Fibroblast of skin of abdomen (primary cell): ENCODE results near the gene DBN1.
"Not testable (repeated sequence)": the region's sequence is repeated elsewhere in the genome, so short reads cannot be mapped to it uniquely, and the experiment has no call there.

Experiments used
- DNase-seq: peaks from one replicate; pipeline ENCODE4 v3.0.0-alpha.2; 2013

Gene DBN1

DNA sequence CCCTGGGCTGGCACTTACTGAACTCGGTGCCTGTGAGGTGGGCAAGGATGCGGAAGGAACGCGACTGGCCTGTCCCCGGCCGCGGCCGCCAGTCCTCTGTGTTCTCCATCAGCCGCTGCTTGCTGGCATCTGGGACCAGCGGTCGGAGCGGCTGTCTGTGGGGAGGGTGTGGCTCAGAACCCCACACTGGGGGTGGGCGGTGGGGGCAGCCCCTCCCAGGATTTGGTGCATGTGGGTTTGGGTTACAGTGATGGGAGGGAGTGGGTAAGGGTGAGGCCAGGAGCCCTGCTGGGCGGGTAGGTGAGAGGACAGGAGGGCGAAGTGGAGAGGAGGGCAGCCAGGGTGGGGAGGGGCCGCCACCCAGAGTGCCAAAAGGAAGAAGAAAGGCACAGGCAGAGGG, 17.6 kb upstream of the DBN1 start:
- DNase-seq = no peak

DNA sequence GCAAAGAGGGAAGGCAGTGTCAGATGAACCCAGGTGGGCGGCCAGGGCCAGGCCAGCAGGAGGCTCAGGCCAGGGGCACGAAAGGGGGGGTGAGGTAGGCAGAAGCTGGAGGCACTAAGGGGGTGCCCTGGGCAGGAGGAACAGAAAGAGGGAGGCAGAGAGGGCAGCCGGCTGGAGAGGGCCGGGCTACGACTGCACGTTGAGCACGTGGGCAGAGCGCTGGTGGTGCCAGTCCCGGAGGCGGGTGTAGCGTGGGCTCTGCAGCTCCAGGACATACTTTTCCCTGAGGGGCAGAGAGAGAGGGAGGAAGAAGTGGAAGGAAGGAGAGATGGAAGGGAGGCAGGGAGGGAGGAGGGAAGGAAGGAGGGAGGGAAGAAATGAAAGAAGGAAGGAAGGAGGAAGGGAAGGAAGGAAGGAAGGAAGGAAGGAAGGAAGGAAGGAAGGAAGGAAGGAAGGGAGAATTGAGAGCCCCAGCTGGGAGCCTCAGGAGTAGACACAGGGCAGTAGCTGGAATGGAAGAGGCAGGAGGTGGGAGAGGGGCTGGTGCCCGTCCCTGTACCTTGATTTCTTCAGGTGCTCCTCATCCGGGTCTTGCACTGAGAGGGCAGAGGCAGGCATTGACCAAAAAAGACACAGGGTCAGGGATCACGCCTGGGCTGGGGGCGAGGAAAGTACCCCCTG, 17.0 kb upstream of the DBN1 start:
- no peak for DNase-seq

DNA sequence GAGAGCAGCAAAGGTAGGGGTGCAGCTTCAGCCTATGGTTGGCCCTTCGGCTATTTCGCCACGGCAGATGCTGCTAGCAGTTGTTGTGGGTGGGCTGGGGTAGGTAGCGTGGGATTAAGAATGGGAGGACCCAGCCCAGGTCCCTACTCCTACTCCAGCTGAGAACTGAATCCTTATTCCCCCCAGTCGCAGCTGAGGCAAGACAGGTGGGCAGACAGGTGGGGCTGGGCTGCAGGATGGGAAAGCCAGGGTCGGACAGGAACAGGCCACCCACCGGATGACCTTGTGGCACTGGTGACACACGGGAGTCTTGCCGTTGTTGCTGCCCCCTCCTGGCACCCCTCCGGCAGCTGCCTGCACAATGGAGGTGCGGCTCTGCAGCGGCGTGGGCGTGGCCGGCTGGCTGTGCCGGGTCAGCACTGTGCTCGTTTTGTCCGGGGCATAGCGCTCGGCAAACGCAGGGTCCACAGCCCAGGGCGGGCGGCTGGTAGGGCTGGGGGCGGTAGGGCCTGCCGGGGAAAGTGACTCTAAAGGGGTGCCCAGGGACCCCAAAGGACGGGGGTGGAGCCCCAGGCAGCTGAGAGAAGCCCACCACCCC, 15.8 kb upstream of the DBN1 start:
- DNase-seq = no peak

DNA sequence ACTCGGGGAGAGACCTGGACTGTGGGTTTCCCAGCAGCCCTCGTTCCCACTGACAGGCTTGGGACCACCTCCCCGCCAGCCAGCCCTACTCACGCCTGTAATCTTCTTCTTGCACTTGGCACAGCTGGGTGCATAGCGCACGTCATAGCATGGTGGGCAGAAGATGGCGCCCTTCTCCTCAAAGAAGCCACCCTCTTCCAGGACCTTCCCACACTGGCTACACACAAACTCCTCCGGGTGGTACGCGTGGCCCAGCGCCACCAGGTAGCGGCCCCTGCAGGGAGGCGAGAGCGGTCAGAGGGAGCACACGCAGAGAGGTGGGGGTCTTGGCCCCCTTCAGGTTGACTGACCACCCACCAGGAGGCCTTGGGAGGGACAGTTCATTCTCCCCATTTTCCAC, 14.5 kb upstream of the DBN1 start:
- DNase-seq = no peak

DNA sequence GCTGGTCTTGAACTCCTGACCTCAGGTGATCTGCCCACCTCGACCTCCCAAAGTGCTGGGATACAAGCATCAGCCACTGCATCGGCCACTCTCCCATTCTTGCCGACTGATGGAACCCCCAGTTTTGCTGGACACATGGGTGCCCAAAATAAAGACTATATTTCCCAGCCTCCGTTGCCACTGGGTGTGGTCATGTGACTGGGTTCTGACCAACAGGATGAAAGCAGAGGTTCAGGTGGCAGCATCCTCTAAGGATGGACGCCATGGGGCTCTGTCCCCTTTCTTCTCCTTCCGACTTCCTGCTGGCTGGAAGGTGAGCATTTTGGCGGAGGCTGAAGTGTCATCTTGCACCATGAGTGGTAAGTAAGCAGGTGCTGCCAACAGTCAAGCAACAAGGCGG, 13.7 kb upstream of the DBN1 start:
- DNase-seq = no peak

DNA sequence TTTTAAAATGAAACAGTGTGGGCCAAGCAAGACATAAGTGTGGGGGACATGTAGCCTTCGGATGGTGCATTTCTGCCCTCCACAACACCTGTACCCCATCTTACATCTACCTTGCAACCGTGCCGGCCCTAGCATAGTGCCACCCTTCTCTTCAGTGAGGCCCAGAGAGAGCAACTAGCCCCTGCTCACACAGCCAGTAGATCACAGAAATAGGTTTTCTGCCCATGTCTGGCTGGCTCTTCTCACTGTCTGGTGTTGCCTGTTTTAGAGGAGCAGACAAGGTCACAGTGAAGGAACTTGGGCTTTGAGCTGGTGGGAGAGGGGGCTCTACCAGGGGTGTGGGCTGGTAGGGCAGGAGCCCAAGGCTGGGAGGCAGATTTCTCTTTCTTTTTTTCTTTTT, 12.8 kb upstream of the DBN1 start:
- DNase-seq = no peak

DNA sequence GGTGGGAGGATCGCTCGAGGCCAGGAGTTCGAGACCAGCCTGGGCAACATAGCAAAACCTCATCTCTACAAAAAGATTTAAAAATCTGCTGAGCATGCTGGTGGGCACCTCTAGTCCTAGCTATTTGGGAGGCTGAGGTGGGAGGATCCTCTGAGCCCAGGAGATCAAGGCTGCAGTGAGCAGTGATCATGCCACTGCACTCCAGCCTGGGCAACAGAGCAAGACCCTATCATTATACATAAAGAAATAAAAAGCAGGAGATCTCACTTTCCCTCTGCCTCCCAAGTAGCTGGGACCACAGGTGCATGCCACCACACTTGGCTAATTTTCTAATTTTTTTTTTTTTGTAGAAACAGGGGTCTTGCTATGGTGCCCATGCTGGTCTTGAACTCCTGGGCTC, 12.3 kb upstream of the DBN1 start:
- not testable (repeated sequence) for DNase-seq

DNA sequence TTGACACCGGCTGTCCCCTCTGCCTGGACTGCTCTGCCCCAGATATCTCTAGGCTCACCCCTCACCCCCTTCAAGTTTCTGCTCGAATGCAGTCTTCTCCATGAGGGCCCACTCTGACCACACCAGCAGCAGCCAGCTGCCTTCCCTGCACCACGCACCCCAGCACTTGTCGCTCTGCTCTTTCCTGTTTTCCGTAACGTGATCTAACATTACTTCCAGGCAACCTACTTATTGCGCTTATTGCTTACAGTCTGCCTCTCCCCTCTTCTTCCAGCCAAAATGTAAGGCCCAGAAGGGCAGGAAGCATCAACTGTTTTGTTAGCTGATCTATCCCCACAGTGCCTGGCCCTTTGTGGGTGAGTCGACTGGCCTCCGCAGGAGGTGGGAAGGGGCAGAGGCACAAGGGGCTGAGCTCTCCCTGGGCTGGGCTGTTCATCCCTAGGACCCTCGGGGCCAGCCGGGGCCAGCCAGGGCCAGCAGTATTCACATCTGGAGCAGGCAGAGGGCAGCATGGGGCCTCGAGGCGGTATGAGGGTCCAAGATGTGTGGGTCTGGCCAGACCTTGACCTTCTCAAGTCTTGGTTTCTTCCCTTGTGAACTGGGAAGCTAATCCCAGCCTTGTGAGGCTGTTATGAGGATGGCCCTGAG, 11.6 kb upstream of the DBN1 start:
- DNase-seq = no peak

DNA sequence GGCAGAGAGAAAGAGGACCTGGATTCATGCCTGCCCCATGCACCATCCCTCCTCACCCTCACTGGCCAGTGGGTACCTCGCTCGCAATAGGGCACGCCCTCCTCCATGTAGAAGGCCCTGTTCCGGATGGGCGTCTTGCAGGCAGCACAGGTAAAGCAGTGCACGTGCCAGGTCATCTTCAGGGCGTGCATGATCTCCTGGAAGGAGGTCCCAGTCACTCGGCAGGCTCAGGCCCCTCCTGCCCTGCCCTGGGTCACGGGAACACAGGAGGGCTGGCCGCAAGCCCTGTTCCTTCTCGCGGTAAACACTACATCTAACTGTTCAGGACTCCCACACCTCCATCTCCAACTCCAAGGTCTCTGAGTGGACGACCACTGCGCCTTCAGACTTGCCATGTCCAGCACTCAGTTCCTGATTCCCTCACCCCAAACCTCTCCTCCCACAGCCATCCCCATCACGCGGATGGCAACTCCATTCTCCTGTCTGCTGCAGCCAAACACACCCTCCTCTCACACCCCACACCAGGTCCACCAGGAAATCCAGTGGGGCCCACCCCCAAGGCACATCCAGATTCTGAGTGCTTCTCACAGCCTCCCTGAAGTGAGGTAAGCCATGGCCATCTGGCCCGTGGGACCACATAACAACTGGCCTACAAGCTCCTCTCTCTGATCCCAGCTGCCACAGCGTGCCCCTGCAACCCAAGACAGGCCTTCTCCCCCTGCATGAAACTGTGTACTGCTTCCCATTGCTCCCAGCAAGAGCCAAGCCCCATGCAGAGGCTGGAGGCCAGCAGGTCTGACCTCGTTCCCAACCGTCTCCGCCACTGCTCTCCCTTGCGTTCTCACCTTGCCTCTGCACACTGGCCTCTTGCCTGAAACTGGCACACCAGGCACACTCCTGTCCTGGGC, 10.8 kb upstream of the DBN1 start:
- no peak for DNase-seq

DNA sequence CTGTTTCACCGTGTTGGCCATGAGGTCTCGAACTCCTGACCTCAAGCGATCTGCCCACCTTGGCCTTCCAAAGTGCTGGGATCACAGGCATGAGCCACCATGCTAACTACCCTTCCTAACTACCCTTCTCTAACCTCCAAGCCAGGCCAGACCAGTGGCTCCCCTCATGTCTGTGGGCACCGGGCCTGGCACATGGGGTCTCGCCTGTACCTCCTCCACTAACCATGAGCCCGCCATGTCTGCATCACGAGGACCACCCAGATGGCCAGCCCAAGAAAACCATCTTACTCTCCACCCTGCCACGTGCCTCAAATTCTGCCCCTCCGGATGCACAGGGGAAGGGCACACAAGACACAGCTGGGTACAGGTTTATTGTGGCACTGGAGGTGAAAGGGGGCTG, 9.6 kb upstream of the DBN1 start:
- DNase-seq = no peak

DNA sequence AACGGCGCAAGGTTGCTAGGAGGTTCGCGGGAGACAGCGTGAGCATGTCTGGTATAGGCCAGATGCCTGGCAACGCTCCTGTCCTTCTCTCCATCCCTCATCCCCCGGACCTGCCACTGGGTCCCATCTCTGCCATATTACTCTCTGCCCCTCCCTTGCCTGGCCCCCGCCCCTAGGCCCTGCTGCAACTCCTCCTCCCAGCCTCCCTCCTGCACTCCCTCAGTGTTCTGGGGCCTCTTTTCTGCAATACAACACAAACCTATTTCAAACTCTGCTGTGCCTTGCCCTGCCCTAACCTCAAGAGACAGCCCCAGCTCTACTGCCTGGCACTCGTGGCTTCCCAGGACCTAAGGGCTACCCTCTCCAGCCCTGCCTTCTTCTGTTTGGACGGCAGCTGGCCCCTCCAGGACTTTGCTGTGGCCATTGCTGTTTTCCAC, 8.9 kb upstream of the DBN1 start:
- DNase-seq = no peak

DNA sequence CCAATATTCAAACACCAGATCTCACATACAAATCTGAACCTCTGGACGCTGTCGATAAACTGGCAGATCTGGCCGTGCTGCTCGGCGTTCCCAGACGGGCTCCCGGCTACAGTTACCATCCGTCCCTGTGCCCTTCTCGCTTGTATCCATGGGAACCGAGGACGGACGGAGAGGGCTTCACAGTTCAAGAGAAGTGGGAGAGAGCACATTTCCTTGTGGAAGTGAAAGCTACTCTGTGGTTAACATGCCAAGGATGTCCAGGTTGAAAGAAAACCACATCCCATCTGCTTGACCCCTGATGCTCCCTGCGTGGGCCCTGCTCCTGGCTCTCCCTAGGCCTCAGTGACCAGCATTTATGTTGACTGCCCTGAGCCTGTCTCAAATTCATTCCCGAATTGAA, 6.3 kb upstream of the DBN1 start:
- peak; percentile 57 for DNase-seq

DNA sequence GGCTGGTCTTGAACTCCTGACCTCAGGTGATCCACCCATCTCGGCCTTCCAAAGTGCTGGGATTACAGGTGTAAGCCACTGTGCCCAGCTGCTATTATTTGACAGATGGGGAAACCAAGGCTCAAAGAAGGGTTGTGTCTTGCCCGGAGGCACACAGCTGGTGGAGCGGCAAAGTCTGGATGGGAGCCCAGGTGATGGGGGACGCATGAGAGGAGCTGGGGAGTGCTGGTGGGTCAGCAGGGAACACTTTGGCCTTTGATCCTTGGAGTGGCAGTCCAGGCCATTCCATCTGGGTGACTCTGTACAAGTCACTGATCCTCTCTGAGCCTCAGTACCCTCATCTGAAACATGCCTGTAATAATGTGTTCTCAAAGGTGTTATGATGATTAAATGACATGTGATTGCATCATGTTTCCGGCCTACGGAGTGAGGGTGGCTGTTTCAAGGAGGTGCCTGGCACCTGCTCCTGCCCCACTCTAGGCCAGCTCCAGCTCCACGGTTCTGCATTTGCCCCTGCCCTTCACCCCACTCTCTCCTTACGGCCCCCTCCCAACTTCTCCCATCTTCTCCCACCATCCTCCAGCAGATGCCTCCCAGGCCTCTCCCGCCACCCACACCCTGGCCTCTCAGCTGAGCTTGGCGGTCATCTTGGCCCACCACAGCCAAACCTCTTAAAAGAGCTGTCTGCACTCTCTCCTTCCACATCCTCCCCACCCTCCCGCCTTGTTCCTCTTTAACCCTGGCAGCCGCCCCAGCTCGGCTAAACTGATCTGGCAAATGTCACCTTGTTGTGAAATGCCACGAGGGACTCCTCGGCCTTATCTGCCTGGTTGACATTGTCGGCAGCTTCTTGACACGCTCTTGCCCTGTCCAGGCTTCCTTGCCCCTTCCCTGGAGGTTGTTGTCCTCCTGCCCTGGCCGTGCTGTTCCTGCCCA, 5.5 kb upstream of the DBN1 start:
- DNase-seq = peak; percentile 67

DNA sequence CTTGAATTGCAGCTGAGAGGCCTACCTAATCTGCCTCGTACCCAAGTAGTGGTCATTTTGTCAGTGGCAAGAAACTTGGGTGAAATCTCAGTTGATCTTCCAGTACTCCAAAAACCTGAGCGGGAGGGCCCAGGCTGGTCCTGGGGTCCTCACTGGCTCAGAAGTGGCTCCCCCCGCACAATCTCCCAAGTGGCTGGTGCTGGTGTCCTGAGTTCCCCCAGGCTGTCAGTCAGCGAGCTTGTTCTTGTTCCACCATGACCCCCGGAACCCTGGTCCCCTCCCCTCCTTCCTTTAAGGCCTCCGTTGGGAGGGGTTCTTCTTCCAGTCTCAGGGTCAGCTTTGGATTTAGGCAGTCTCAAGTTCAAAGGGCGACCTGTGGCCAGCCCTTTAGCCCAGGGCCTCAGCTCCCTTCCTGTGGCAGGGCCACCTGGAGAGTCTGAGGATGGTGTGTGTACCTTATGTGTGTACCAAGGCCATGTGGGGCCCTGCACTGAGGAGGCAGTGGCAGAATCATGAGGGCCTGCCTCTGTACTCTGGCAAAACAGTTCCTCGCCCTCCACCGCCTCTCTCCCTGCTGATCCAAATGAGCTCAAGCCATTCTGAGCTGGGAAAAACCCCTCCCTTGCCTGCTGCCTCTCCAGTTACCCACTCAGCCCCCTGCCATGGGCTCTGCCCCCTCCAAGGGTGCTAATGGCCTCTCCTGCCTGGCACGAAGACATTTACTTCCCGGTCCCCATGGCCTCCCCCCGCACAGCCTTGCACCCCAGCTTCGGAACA, 4.5 kb upstream of the DBN1 start:
- DNase-seq = peak; percentile 49

DNA sequence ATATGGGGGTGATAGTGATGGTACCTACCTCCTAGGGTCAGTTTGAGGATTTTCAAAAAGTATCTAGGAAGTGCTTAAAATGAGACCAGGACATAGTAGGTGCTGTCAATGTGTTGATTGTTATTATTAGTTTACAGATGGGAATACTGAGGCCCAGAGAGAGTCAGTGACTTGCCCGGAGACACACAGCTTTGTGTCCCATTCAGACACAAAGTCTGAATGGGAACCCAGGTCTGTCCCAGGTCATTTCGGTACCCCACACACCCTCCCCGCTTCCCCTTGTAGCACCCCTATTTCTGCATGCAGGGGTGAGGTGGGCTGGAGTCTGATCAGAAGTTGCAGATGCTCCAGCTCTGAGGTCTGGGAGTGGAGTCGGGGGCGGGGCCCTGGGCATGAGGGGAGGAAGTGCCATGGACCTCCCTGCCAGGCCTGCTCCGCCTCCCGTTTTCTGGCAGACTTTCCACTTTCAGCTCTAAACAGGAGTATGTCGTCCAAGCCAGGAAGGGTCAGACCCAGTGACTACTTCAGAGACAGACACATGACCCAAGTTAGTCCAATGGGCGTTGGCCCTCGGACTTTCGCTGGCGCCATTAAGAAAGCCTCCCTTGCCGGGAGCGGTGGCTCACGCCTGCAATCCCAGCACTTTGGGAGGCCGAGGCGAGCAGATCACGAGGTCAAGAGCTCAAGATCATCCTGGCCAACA, 3.2 kb upstream of the DBN1 start:
- DNase-seq = peak; percentile 76

DNA sequence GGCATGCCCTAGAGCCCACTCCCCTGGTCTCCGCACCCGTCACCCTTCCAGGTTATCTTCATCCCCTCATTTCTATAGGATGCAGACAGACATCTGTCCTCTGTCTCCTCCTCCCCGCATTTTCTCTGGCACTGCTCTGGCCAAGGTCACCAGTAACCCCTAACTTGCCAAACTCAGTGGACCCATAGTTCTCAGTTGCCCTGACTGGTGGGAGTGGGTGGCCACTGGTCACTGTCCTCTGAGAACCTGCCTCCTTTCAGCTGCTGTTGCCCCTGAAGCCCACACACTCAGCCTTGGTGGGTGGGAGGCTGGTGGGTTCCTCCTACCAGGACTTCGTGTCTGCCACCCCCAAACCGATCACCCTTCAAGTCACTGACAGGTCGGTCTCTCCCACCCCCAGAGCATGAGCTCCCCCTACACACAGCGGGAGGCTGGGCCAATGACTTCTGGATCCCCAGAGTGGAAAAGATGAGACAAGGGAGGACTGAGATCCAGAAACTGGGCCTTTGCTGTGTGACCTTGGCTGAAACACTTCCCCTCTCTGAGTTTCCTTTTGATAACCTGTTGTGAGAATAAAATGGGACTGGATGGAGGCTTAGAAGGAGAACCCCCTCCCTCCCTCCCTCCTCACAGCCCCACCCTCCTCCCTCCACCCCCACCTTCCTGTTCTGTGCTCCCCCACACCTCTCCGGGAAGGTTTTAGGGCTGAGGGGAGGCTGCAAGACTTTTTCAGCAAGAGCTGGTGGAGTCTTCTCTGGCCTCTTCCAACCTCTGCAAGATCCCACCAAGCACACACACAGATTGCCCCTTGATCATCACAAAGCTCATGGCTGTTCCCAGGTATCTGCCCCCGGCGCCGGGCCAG, 2.4 kb upstream of the DBN1 start:
- no peak for DNase-seq

DNA sequence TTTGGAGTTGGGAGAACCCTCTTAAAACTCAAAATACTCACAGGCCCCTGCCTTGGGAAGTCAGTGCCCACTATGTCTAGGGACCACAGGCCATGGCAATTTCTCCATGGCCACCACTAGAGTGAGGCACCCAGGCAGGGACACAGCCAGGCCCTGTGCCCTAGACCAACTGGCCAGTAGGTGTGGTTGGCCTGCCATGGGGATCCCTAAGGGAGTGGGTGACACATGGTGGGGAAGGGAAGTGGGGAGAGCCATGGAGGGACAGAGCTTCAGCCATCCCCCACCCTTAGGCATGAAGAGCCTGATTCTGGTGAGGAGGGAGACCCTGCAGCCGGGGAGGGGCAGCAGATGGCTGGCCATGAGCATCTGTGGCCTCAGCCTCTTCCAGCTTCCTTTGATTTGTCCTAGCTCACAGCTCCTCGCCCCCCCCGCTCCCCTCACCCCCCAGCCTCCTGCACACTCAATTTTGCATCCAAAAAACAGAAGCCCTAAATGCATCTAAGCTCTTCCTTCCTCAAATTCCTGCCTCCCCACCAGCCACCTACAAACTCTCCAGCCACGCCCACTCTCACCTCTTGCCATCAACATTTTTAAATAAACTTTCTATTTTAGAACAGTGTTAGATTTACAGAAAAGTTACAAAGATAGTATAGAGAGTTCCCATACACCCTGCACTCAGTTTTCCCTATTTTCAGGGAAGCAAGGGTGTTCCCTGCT, 1.6 kb upstream of the DBN1 start:
- DNase-seq = peak; percentile 50

DNA sequence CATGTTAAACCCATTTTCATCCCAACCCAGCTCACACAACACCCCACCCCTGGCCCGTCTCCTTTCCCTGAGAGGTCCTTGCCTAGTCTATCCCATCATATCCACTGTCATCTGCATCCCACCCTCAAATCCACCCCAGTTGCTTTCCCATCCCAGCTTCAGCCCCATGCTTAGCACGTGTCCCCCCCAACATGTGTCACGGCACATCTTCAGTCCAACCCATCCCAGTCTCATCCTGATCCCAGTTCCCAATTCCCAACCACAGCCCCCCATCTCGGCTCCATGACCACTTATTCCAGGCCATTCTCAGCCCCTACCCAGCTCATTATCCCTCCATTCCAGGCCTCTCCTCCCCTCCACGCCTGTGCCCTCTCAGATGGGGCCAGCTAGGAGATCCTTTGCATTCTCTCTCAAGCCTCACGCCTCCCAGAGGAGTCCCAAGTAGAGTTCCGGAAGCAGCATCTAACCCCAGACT, 605 bp upstream of the DBN1 start:
- peak; percentile 47 for DNase-seq
